HG03460 (cell line): Measurements from ENCODE around the gene RBMS1.

Experiments
- ATAC-seq: cut with Tn5 transposase; IDR thresholded peaks from one replicate; pipeline ENCODE4 v1.9.1; 2021; ENCODE audit not compliant: unreplicated experiment

The RBMS1 gene

GRCh38 chr2:160493227-160494028, at the start of gene RBMS1:
TSS of gene RBMS1 (minus strand) at chr2:160493807. CDS start at chr2:160493363, 444 bp downstream.
- no peak for ATAC-seq

GRCh38 chr2:160541745-160542144, 48.1 kb upstream of the RBMS1 start:
- ATAC-seq, result no peak

DNA sequence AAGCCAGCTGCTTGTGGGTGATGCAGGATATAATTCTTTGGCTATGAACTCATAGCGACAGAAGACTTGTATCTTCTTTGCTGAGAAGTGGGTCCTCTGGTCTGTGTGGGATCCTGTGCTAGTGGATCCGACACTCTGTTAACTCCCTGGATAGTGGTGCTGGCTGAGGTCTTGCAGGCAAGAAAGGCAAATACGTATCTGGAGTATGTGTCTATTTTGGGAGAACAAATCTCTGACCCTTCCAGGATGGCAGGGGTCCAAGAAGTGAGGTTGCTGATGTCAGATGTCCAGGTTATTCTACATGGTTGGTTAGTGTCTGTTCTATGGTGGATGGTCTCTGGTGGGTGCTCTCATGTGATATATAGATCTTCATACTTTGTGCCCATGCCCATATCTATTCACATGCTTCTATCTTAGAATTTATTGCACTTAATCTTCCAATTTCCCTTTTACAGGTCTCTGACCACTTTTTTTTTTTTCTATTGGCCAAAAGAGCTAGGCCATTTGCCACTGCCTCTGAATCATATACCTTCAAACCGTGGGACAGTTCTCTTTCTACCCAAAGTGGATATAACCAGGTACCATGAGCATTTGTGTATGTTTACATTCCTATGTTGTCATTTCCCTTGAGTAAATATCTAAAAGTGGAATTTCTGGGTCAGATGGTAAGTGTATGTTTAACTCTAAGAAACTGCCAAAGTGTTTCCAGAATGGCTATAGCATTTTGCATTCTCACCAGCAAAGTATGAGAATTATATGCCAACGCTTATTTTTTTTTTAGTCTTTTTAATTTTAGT, 45.1 kb upstream of the RBMS1 start:
- no peak for ATAC-seq

DNA sequence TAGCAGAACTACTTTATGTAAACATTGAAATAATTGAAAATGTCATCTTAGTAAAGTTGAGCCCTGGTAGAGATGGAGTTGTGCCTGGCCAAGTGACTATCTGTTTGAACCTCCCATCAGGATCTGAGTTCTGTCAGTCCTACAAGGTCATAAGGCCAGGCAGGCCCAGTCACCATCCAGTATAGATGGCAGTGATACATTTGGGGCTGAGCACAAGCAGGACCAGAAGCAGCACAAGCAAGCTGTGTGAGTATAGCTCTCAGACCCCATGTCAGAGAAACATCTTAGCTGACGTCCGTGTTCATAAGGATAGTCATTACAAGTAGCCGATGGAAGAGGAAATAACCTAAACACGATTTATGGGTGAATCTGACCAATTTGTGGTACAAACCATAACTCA, 44.5 kb upstream of the RBMS1 start:
- ATAC-seq, result no peak

DNA sequence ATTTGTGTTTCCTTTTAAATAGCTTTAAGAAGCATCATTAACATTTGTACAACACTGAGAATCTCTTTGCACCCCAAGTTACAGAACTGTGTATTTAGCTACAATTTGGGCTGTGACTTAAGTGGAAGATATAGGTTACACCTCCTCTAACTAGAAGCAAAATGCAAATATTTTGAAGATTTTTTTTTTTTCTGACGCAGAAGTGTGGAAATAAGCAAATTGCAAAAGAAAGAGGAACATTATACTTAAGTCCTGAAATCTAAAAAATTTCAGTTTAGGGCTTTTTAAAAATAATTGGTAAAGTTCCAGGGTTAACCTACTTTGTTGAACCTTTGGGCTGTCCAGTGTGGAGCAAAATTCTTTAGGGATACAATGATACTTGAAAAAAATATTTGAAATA, 41.4 kb upstream of the RBMS1 start:
- no peak for ATAC-seq

DNA sequence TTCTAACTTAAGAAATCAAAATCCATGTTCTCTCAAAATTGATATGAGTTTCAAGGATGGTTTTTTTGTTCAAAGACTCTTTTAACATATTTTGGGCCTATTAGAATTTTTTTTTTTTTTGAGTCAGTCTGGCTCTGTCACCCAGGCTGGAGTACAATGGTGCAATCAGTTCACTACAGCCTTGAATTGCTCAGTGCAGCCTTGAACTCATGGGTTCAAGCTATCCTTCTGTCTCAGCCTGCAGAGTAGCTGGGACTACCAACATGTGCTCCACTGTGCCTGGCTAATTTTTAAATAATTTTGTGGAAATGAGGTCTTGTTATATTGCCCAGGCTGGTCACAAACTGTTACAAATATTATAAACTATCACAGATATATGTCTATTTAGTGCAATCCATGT, 40.6 kb upstream of the RBMS1 start:
- ATAC-seq, result no peak

DNA sequence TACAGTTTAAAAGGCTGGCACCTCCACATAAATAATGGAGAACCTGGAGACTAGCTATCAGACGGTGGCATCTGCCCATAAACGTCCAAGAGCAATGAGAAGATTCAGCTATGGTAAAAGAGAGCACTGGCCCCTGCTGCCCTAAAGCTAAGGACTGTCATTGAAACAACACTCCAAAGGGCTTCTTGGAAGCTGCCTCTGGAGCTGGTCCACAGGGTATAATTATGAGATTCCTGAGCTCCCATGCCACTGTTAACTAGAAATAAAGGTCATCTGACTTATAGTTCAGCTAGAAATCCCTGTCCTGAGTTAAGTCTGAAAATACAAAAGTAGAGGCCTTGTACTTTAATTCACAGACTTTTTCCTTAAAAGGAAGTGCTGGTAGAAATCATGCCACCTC, 39.9 kb upstream of the RBMS1 start:
- ATAC-seq, result no peak

GRCh38 chr2:160532388-160532787, 38.8 kb upstream of the RBMS1 start:
- no peak for ATAC-seq

- no peak for ATAC-seq
These were observed 29.5 kb upstream of the RBMS1 start for GRCh38 chr2:160522951-160523710.

GRCh38 chr2:160517731-160518130, 24.1 kb upstream of the RBMS1 start:
- no peak for ATAC-seq

GRCh38 chr2:160516547-160517365, 23.1 kb upstream of the RBMS1 start:
- ATAC-seq, result no peak

- ATAC-seq, result no peak
These were observed 21.5 kb upstream of the RBMS1 start for GRCh38 chr2:160515120-160515519.

GRCh38 chr2:160513120-160513519, 19.5 kb upstream of the RBMS1 start:
- ATAC-seq, result no peak

GRCh38 chr2:160512491-160512890, 18.9 kb upstream of the RBMS1 start:
- no peak for ATAC-seq

DNA sequence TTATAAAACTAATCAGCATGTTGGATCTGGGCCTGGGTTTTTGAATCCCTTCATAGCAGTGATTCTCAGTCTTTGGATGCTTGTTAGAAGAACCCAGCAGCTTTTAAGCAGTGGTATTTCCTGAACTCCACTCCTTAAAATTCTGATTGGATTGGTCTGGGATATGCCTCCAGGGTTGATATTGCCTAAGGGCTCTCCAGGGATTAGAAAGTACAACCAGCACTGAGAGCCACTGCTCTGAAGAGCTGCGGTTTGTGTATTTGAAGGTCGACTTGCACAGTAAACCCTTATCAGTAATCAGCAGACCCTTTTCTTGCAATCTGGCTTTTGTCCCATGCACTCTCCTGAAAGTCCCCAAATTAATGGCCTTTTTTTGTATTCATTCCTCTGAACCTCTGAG, 17.0 kb upstream of the RBMS1 start:
- no peak for ATAC-seq

DNA sequence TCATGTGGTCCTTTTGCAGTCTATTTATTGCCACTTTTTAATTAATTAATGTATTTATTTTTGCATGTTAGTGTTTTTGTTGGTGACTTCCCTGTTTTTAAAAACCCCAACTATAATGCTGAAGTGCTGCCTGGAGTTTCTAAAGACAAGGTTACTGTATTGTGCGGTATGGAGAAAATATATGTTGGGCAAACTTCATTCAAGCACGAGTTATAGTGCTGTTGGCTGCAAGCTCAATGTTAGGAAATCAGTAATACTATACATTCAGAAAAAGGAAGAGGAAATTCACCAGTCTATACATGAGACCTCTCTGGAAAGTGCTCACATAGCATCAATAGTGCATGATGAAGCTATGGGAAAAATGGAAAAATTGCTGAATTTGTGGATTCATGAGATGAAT, 15.4 kb upstream of the RBMS1 start:
- ATAC-seq, result no peak

DNA sequence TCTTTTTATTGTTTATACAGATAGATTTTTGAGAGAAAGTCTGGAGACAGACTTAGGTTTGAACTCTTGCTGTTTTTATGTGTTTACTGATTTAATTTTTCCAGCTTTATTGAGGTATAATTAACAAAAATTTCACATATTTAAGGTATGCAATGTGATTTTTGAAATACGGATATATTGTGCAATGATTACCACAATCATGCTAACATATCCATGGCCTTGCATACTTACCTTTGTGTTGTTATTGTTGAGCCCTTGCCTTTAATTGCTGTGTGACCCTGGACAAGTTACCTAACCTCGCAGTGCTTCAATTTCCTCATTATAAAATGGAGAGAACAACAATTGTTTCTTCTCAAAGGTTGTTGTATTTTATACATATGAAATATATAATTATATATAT, 13.9 kb upstream of the RBMS1 start:
- ATAC-seq, result no peak

- ATAC-seq, result no peak
These were observed 13.4 kb upstream of the RBMS1 start for GRCh38 chr2:160507046-160507407.

DNA sequence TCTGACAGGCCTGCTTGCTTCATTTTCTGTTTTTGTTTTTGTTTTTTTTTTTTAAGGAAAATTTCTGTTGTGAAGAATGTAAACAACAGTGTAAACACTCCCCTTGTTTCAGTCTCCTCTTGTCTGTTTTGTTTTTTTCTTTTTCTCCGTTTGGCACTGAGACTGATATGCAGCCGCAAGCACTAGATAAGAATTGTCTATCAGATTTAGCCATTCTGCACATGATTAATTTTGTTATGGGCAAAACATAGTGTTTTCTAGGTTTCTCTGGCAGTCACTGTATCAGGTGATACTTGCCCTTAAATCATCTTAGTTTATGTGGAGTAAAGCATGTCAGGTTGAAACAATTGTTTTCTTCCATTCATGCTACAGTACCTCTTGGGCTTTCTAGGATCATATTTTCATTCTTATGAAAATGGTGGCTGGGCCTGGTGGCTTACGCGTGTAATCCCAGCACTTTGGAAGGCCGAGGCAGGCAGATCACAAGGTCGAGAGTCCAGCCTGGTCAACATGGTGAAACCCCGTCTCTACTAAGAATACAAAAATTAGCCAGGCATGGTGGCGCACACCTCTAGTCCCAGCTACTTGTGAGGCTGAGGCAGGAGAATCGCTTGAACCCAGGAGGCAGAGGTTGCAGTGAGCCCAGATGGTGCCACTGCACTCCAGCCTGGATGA, 12.9 kb upstream of the RBMS1 start:
- no peak for ATAC-seq

DNA sequence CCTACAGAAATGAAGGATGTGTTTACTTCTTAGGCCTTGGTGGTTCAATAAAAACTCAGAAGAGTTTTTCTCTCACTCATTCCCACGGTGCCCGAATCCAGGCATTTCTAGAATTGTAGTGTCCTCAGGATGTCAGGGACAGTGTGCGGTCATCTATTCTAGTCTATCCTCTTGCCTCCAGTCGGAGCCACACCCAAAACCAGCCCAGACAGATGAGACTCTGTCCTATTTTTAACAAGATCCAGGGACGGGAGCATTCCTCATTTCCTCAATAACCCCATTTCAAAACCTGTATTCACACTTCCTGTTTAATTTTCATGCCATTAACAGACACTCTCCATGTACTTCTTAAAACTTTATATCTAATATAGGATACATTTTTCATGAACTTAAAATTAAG, 11.6 kb upstream of the RBMS1 start:
- no peak for ATAC-seq
